ENCODE measurements around the gene VAV2.

VAV2 gene, protein sequence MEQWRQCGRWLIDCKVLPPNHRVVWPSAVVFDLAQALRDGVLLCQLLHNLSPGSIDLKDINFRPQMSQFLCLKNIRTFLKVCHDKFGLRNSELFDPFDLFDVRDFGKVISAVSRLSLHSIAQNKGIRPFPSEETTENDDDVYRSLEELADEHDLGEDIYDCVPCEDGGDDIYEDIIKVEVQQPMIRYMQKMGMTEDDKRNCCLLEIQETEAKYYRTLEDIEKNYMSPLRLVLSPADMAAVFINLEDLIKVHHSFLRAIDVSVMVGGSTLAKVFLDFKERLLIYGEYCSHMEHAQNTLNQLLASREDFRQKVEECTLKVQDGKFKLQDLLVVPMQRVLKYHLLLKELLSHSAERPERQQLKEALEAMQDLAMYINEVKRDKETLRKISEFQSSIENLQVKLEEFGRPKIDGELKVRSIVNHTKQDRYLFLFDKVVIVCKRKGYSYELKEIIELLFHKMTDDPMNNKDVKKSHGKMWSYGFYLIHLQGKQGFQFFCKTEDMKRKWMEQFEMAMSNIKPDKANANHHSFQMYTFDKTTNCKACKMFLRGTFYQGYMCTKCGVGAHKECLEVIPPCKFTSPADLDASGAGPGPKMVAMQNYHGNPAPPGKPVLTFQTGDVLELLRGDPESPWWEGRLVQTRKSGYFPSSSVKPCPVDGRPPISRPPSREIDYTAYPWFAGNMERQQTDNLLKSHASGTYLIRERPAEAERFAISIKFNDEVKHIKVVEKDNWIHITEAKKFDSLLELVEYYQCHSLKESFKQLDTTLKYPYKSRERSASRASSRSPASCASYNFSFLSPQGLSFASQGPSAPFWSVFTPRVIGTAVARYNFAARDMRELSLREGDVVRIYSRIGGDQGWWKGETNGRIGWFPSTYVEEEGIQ

DNA sequence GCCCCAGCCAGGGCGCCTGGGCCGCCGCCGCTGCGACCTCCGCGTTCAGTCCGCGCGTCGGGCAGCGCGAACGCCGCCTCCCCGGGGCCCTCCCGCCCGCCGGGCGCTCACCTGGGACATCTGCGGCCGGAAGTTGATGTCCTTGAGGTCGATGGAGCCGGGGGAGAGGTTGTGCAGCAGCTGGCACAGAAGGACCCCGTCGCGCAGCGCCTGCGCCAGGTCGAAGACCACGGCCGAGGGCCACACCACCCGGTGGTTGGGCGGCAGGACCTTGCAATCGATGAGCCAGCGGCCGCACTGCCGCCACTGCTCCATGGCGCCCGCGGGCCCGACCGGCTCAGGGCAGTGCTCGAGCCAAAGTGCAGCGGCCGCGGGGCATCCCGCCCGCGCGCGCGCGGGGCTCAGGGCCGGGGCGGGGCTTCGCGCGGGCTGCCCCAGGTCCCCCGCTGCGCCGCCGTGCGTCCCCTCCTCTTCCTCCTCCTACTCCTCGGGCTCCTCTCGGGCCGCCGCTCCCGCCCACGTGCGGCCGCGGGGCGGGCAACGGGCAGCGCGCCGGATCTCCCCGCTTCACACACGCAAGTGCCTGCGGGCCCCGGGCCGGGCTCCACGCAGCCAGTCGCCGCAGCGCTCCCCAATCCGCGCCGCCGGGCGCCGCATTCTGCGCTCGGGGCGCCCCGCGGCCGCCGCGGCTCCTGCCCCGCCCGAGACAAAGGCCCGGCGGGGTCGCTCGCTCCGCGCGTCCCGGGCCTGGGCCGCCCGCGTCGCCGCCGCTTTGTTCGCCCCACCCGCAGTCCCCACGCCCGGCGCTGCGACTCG lies at the start of gene VAV2:
TSS of gene VAV2 (minus strand) at position 361 of the 816 bp plus-strand sequence. CDS start at position 315, 46 bp downstream.
- DNase-seq (ENCODE audit: low read depth), result peak; percentile 78

DNA sequence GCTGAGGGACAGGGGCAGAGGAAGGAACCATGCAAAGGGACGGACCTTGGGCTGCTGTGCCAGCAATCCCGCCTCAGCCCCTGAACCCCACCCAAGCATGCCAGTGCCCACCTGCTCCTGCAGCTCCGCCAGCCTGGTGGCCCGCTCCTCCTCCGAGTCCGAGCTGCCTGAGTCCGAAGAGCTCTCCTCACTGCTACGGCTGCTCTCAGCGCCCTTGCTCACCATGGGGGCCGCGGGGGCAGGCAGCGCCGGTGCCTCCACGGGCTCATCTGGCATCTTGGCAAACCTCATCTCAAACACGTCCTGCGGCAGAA lies 49.5 kb upstream of the VAV2 start:
- no peak for DNase-seq (ENCODE audit: low read depth)

DNA sequence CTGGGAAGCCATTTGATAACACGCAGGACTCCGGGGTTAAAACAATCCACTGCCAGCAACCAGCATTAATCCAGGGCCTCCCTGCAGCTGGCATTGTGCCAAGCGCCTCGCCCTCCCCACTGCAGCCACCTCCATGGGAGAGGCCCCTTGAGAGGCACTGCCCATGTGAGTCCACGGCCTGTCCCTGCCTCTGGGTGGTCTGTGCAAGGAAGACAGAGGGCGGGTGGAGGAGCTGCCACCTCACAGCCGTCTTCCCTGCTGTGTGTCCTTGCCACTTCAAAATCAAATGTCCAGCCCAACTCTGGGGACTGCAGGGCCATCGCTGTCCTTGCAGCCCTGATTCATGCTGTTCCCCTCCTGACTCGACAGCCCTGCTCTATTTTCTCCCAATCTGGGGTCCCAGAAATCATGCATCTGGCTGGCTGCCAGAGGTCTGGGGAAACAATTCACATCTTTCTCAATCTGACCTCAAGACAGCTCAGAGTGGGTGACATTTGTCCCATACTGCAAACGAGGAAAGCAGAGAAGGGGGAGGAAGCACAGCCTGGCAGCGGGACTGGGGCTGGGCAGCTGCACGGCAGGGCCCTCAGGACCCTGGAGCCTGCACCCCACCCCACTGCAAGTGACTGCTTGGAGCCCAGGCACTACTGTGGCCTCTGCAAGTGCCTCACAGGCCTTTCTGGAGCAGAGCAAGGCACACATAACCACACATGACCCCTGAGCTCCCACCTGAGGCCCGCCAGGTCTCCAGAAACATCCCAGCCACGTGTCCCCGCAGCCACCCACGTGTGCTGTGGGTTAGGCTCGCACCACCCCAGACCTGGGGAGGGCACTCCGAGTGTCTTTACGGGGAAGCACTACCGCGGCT lies 48.9 kb upstream of the VAV2 start:
- no peak for DNase-seq (ENCODE audit: low read depth)

DNA sequence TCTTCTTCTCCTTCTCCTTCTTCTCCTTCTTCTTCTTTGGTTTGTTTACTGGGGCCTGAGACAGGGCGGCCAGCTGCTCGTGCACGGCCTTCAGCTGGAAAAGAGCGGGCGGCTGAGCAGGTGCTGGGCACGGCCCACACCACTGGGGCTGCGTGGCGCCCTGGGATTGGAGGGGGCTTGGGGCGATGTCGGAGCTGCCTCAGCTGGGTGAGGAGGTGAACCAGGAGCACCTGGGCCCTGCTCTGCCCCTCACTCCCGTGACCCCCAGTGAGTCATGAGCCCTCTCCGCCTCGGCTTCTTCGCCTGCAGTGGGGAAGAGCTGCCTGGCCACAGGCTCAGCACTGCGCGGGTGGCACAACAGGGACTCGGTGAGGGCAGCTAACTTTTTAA lies 48.0 kb upstream of the VAV2 start:
- no peak for DNase-seq (ENCODE audit: low read depth)

DNA sequence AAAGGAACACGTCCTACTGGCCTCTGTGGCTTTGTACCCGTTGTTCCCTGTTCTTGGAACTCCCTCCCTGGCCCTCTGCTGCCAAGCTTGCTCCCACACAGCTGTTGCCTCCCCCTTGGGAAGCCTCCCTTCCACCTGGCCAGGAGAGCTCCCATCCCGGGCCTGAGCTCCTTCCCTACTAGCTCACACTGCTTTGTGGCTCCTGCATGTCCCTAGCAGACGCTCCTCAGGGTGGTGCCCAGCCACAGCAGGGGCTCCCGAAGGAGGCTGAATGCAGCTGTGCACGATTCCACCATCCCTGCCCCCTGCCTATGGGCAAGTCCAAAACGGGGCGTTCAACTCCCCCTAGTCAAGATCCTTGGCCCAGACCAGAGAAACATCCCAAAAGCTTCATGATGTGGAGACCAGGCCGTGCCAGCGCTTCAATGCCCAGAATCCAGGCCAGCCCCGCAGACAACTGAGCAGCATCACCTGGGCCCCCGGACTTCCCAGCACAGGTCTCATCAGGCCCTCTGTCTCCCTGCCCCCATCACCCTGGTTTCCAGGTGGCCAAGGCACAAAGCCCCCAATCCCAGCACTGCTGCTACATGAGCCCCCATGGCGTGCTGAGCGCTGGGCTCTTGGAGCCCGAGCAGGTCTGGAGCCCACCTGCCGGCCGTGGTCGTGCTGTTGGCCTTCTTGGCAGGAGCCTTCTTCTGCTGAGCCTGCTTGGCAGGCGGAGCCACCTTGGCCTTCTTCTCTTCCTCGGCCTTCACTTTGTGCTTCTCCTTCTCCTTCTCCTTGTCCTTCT lies 47.5 kb upstream of the VAV2 start:
- no peak for DNase-seq (ENCODE audit: low read depth)

DNA sequence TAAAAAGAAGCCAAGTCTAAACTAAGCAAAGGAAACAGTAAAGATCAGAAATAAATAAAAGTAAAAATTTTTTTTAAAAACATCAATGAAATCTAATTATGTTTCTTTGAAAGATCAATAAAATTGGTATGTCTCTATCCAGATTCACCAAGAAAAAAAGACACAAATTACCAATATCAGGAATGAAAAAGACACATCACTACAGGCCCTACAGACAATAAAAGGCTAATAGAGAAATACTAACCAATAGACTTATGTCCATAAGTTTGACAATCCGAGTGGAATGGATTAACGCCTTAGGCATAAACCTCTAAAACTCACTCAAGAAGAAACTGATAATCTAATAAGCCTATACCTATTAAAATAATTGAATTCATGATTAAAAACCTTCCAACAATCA lies 45.5 kb upstream of the VAV2 start:
- DNase-seq (ENCODE audit: low read depth), result no peak

DNA sequence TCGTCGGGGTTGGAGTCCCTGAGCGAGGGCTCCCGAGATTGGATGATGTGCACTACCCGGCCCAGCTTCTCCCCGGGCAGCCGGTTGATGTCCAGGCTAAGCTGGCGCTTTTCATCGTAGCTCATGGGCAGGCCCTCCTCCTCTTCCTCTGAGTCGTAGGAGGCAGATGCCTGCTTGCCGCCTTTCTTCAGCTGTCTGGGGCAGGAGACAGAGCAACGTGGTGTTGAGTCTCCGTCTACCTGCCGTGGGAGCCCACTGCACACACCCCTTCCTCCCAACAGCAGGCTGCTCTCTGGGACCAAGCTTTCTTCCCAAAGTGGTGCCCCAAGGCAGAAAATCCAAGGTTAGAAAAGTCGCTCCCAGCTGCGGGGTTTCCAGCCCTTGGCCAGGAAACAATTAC lies 44.0 kb upstream of the VAV2 start:
- DNase-seq (ENCODE audit: low read depth), result no peak

DNA sequence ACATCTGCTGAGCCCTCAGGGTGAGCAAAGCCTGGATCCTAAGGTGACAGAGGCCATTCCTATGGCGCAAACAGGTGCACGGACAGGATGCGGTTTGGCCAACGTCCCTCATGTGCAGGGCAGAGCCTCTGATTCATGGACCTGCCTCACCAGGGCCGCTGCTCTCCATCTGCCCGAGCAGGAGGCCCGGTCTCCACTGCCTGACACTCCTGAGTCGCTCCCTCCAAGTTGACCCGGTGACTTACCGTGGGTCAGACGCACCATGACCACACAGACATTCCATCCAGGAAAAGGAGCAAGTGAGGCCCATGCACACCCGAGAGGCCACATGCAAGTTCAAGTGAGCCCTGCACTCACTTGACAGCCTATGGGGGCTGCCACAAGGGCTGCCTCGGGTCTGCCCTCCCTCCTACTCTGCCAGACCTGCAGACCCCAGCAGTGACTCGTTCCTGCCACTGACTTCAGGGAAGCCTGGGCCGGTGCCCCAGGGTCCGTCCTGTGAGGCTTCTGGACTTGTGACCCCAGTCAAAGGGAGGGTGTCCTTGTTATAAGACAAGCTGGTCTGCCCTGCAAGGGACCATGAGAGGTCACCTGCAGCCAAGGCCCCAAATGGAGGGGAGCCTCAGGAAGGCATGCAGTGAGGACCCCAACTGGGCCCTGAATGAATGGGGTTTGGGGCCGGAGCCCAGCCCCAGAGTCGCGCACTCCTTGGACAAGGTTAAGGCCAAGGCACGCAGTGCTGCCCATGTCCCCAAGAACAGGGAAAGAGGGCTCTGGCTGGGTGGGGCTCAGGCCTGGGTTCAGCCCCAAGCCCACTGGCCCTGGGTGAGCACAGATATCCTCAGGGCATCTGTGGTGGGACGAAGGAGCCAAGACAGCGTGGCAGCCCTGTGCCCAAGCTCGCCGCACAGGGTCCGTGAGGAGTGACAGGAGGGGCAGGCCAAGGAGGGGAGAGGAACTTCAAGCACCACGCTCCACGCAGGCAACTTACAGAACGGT lies 43.2 kb upstream of the VAV2 start:
- no peak for DNase-seq (ENCODE audit: low read depth)

DNA sequence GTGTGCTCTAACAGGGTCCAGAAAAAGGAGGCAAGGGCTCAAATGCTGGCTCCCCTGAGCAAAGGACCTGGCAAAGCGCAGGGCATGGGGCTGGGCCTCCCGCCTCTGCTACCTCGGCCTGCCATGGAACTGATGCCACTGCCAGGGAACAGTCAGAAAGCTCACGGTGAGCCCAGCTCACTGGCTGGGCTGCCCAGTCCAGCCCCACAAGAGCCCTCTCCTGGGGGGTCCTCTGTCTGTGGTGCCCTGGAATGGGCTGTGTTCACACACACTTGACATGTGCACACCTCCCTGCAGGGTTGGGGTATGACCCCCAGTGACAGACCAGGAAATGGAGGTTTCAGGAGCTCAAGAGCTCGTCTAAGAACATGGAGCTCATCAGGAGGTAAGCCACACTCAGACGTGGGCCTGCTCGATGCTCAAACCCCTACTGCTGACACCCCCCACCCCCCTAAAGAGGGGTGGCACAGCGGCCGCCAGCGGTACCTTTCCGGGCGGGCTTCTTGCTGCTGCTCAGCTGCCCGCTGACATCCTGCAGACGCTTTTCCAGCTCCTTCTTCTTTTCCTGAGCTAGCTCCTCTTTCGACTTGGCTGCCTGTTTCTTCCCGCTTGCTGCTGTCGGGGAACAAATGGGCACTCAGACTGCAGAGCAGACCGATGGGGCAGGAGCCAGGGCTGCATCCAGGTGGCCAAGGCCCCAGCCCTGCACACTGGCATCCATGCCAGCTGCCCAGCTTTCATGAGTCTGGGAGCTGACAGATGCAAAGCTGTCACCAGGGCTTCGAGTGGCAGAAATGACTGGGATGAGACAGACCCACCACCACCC lies 42.3 kb upstream of the VAV2 start:
- DNase-seq (ENCODE audit: low read depth), result no peak

DNA sequence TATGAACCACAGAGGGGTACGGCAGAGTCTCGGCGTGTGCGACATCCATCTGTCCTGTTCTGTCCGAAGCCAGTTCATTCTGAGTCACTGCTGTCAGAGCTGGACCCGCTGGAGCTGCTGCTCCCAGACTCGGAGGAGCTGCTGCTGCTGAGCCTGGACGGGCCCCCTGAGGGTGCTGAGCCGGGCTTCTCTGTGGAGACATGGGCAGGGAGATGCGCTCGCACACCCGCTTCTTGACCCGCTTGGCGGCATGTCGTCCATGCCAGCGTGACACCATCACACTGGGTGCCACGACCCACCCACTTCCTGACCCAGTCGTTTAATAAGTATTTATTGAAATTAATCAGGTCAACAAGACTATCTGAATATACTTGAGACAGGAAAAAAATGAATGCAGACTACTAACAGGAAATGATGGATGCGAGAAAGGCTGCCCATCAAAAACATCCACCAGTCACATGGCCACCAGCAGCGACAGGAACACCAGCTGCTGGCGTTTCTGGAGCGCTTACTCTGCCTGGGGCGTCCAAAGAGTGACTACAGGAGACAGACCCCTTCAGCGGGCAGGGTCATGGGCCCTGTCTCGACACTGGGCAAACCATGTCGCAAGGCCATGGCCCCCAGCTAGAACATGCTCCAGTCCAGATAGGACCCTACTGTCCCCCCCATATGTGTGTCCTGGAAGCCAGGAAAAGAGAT lies 41.5 kb upstream of the VAV2 start:
- no peak for DNase-seq (ENCODE audit: low read depth)

DNA sequence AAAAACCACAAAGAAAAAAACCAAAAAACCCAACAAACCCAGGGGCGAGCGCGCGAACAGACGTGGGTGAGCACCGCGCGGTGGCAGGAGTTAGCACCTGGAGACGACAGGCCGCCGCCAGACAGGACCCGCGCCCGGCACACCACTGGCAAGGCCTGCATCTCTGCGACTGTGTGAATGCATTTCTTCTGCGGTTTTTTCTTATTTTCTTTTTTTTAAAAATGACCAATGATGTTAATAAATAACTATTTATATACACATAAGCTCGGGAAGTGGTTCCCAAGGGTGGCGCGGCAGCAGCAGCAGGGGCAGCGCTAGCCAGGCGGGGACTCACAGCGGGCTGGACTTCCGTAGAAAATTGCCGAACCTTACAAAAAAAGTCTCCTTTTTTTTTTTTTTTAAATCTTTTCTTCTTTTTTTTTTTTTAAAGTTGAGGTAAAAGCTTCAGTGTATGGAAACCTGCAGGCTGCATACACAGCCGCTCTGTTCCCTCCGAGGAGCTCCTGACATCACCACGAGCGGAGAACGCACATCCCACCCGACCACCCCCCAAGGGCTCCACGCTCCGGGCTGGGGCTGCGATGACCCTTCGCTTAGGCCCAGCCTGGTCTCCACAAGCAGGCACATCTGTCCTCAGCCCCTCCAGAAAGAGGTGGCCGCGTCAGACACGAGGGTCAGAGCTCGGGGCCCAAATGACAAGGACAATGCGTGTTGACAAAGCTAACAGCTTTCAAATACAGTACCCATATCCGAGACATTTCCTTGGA lies 40.5 kb upstream of the VAV2 start:
- no peak for DNase-seq (ENCODE audit: low read depth)

DNA sequence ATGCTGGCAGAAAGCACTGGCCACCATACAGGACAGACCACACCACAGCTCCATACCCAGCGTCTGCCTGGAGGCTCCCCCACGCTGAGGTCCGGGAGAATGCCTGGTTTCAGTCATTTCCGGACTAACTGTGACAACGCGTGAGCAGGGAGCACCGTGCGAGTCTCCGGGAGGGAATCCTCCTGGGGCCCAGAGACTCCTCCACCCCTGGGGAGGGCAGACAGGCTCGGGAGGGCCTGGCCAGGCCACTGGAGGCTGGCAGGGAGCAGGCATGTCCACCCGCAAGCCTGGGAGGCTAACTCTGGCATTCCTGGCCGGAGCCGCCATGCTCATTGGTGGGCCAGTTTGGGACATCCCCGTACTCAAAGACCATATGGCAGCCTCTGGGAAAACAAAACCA lies 39.7 kb upstream of the VAV2 start:
- DNase-seq (ENCODE audit: low read depth), result no peak

DNA sequence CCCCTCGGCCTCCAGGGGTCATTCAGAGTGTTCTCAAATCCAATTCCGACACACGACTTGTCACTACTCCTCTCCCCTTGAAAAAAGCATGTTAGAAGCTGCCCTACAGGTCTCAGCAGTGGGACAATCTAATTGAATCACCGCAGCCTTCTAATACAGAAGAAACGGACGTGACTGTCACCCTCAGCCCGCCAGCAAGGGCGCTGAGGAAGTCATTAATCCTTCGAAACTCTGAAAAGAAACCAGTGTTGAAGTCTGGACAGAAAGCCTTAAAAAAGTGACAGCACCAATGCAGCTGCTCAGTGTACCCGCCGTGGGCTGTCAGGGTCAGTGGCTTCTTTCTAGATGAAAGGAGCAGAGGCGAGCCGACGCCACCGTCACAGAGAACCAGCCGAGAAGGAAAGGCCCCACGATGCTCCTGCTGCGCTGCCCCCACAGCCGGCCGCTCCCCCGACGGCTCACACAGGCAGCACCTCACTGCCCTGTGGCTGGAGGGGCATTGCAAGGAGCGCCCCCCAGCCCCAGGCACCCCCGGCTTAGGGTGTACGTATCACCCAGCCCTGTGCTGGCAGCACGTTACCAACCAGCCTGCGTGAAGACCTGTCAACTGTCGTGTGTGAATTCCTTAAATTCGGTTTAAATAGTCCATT lies 38.8 kb upstream of the VAV2 start:
- DNase-seq (ENCODE audit: low read depth), result no peak

DNA sequence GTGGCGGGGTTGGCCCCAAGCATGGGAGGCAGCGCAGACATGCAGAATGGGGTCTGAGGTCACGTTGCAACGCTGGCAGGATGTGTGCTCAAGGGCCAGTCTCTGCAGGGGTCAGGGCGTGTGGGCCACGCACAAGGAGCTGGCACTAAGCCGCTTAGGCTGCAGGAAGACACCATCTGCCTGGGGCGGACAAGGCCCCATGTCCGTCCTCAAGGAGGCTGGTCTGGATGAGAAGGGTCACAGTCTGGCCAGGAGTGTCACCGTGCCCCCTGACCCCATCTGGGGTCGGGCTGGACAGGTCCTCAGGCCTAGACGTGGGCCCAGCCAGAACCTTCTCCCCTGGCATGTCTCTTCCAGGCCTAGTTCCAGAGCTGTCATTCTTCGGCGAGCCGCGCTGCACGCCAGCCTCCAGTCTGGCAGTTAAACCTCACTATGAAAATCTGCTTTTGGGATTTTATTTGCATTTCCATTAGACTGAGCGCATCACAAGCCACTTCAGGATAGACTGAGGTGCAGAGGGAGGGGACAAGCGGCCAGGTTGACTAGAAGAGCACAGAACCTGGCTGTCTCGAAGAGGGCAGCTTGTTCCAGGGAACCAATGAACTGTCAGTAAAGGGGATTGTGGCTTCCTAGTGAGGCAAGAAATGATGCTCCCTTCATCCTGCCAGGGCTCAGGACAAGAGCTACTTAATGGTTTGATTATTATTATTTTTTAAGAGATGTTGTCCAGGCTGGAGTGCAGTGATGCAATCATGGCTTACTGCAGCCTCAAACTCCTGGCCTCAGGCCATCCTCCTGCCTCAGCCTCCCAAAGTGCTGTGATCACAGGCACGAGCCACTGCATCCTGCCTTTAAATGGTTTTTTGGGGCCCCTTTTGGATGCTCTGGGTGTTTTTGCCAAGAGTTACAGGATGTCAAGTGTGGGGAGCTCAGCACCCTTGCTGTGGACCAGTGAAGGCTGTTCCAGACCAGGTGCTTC lies 37.4 kb upstream of the VAV2 start:
- no peak for DNase-seq (ENCODE audit: low read depth)

DNA sequence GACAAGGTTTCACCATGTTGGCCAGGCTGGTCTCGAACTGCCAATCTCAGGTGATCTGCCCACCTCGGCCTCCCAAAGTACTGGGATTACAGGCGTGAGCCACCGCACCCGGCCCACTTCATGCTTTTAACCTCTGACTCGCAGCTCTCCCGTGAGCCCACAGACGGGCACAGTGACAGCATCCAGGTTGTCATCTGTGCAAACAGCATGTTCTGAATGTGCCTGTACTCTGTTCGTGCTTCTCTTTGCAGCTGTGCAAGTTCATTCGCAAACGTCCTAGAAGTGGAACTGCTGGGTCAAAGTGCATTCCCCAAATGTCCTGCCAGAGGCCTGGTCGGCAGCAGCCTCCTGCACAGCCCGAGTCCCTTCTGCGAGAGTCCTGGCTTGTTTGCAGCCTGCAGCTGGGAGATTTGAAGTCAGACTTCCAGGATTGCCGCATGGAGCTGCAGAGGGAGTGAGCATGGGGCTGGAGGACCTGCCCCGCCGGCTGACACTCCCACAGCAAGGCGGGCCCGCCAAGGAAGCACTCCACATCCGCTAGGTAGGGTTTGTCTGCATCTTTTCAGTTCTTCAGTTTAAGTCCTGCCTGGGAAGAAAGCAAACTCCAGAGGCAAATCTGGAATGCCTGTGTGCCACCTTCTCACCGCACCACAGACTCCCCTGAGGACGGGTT lies 36.6 kb upstream of the VAV2 start:
- no peak for DNase-seq (ENCODE audit: low read depth)

All from ELR (cell line).